Natural killer cell (primary cell): Measurements from ENCODE around the gene NTMT1. TPM values are rescaled to one million over a fixed set of nuclear protein-coding genes. Genes with fewer than 3 reads are reported as not detected.

Experiments
- ATAC-seq, 3 donors: fragments of 150-1000 bp in 2 of 3; fragments of 200-7000 bp in 1 of 3; cut with Tn5 transposase; 1 replicate in 1 of 3; 2 replicates in 2 of 3; pipeline ENCODE4 v1.10.0; 2021; ENCODE audit warnings: mild to moderate bottlenecking in 2 of 3, moderate library complexity in 2 of 3
- DNase-seq, 2 donors: peaks; one replicate each; pipeline versions ENCODE4 v3.0.0 to v3.0.0-alpha.2; 2013 to 2021; ENCODE audit warnings: mixed read lengths in 1 of 2
- H3K27ac ChIP-seq: one replicate; pipeline ENCODE4 v1.5.1; 2013; ENCODE audit warnings: mild to moderate bottlenecking, low read length
- H3K27me3 ChIP-seq: one replicate; pipeline ENCODE4 v1.6.1; 2013; ENCODE audit warnings: low read length; ENCODE audit not compliant: control insufficient read depth, insufficient read depth
- H3K36me3 ChIP-seq: one replicate; pipeline ENCODE4 v1.6.1; 2013; ENCODE audit warnings: low read length; ENCODE audit not compliant: control insufficient read depth, insufficient read depth
- H3K4me1 ChIP-seq: one replicate; pipeline ENCODE4 v1.6.1; 2013; ENCODE audit warnings: low read length; ENCODE audit not compliant: control insufficient read depth, insufficient read depth
- H3K4me3 ChIP-seq: one replicate; pipeline ENCODE4 v1.5.1; 2013; ENCODE audit warnings: low read length
- H3K9me3 ChIP-seq: one replicate; pipeline ENCODE4 v1.6.1; 2013; ENCODE audit warnings: low read length; ENCODE audit not compliant: control insufficient read depth, insufficient read depth
- H3K27ac Mint-ChIP-seq, 2 donors: one replicate each; pipeline ENCODE4 v1.8.0; 2022; ENCODE audit warnings: mild to moderate bottlenecking in 2 of 2, mixed read lengths in 2 of 2, moderate library complexity in 1 of 2
- H3K27me3 Mint-ChIP-seq, 2 donors: one replicate each; pipeline ENCODE4 v1.8.0; 2022; ENCODE audit warnings: low read depth in 2 of 2, mixed read lengths in 2 of 2
- H3K36me3 Mint-ChIP-seq: one replicate; pipeline ENCODE4 v1.8.0; 2022; ENCODE audit warnings: mixed read lengths
- H3K4me1 Mint-ChIP-seq, 2 donors: one replicate each; pipeline ENCODE4 v1.8.0; 2022; ENCODE audit warnings: mixed read lengths in 2 of 2
- H3K4me3 Mint-ChIP-seq: one replicate; pipeline ENCODE4 v1.8.0; 2022; ENCODE audit warnings: mild to moderate bottlenecking, moderate library complexity, mixed read lengths
- H3K9me3 Mint-ChIP-seq, 2 donors: one replicate each; pipeline ENCODE4 v1.8.0; 2022; ENCODE audit warnings: mixed read lengths in 2 of 2
- WGBS: methylation state at CpG from one replicate; pipeline ENCODE4 v1.1.7; 2013; ENCODE audit warnings: missing lambda C conversion rate; ENCODE audit not compliant: insufficient coverage; 5-methylcytosine and 5-hydroxymethylcytosine counted together
- intact Hi-C: fragments of 100-400 bp; cut with micrococcal nuclease; formaldehyde crosslinking; loops from one replicate; pipeline ENCODE4 v1.14.2; 2022
- total RNA-seq, 4 donors: library from RNA; stranded (reverse); fragments of 120-200 nt in 1 of 4; gene quantifications; one replicate each; pipeline versions ENCODE4 v1.2.3 to v1.2.4, GENCODE V29; 2013 to 2022
- TF ChIP-seq, protein P1 (sequence below): fragments of 200-600 bp; IDR thresholded peaks from one replicate; pipeline ENCODE4 v1.8.0; 2022; ENCODE audit warnings: antibody characterized with exemption

NTMT1 gene
- total RNA-seq, 3 donors from 2014 or later (not counting 1 experiment from before 2014, with no cell fraction given) = 17.1 to 23.5 (median 17.1) TPM

DNA sequence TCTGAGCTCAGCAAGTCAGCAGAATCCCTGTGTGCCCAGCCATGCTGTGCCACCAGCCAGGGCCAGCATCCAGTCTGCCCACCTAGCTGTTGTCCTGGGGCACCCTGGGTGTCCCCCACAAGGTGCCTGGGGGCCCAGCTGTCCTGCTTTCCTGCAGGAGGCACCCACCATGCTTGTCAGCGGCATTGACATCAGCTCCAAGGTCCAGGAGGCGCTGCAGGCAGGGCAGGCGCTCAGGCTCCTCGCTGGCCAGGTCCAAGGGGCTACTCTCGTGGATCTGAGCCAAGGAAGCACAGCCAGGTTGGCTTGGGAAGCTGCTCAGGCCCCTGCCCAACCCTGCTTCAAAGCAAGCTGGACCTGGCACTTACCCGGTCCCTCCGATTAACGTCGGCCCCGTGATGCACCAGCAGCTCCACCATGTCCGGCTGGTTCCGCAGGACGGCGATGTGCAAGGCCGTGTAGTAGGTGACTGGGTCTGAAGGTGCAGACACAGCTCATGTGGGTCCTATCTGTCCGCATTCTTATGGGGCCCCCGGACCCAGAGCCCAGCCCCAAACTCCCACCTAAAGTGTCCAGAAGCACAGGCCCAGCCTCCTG, 13.2 kb downstream of the NTMT1 start:
- no peaks in the 10 kb centered on the region for H3K27me3 ChIP-seq
- intact Hi-C loops = no loop called here
- Mint-ChIP-seq H3K4me3 (no peak overlapping the region), H3K36me3 (no peaks in the 10 kb centered on the region), H3K27me3 (no peaks in the 10 kb centered on the region), H3K4me1 (peaks cover 6 to 37% of the 10 kb centered on the region in 2 donors), H3K27ac (no peak overlapping the region), H3K9me3 (no peaks in the 10 kb centered on the region)
- H3K36me3 ChIP-seq = peaks cover 38% of the 10 kb centered on the region
- no peaks in the 10 kb centered on the region for H3K9me3 ChIP-seq
- whole genome bisulfite sequencing = 96% methylated on average over 17 of the region's 17 CpGs
- H3K4me3 ChIP-seq = no peak overlapping the region
- ATAC-seq = no peak
- TF ChIP-seq, protein P1, sequence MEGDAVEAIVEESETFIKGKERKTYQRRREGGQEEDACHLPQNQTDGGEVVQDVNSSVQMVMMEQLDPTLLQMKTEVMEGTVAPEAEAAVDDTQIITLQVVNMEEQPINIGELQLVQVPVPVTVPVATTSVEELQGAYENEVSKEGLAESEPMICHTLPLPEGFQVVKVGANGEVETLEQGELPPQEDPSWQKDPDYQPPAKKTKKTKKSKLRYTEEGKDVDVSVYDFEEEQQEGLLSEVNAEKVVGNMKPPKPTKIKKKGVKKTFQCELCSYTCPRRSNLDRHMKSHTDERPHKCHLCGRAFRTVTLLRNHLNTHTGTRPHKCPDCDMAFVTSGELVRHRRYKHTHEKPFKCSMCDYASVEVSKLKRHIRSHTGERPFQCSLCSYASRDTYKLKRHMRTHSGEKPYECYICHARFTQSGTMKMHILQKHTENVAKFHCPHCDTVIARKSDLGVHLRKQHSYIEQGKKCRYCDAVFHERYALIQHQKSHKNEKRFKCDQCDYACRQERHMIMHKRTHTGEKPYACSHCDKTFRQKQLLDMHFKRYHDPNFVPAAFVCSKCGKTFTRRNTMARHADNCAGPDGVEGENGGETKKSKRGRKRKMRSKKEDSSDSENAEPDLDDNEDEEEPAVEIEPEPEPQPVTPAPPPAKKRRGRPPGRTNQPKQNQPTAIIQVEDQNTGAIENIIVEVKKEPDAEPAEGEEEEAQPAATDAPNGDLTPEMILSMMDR = no peak
- no peak for DNase-seq
- no peak overlapping the region for H3K27ac ChIP-seq
- peaks cover 23% of the 10 kb centered on the region for H3K4me1 ChIP-seq

DNA sequence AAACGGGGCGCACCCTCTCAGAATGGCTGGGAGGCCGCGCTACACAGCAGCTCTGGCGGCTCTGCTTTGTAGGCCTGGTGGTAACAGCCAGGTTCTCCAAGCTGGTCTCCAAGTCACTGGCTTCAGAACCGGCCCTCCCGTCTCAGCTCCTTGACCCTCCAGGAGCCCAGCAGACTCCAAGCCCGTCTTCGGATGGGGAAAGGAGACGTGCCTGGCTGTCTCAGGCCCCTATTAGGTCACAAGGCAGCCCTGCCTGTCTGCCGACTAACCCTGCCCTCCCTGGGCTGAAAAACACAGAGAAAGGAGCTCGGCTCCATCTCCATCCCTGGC, 13.8 kb downstream of the NTMT1 start:
- DNase-seq (no peak), ATAC-seq (no peak)
- H3K36me3 ChIP-seq = peaks cover 35% of the 10 kb centered on the region
- Mint-ChIP-seq H3K27ac (no peak overlapping the region), H3K9me3 (no peaks in the 10 kb centered on the region), H3K36me3 (no peaks in the 10 kb centered on the region), H3K27me3 (no peaks in the 10 kb centered on the region), H3K4me1 (peaks cover 6 to 37% of the 10 kb centered on the region in 2 donors), H3K4me3 (peak overlapping the region; percentile 85)
- H3K27ac ChIP-seq = no peak overlapping the region
- WGBS = 89% methylated on average over 12 of the region's 12 CpGs
- TF ChIP-seq, protein P1 = no peak
- intact Hi-C loops = no loop called here
- H3K27me3 ChIP-seq = no peaks in the 10 kb centered on the region
- H3K4me3 ChIP-seq = no peak overlapping the region
- no peaks in the 10 kb centered on the region for H3K9me3 ChIP-seq
- peaks cover 23% of the 10 kb centered on the region for H3K4me1 ChIP-seq

DNA sequence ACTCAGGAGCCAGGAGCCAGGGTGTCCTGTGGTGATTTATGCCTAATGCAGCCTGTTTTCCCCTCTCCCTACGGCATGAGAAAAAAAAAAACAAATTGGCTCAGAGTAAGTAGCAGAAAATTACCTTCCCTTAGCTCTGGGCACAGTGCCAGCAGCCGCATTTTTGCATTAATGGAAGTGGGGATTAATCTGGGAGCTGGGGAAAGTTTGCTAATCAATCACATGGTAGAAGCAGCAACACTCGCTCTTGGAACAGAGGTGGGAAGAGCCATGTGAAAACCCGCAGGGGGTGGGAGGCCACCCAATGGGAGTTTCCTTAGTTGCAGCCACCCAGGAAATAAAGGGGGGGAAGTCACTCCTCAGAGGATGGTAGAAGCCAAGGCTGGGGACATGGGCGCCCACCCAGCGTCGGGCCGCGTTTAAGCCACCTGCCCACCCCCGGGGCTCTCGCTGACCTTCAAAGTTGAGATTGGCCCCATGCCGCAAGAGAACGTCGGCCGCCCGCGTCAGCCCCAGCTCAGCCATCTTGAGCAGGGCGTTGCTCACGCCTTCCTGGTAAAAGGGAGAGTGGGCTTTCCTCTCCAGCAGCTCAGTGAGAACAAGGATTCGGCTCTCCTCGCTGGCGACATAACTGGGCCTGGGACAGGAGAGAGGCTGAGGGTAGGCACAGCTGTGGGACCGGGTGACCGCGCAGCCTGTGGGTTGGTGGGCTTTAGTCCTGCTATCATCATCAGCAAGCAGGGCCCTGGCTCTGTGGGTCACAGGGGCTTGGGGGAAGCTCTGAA, 14.3 kb downstream of the NTMT1 start:
- Histone ChIP-seq H3K4me1 (peaks cover 23% of the 10 kb centered on the region), H3K27me3 (no peaks in the 10 kb centered on the region), H3K9me3 (no peaks in the 10 kb centered on the region), H3K27ac (no peak overlapping the region), H3K36me3 (peaks cover 29% of the 10 kb centered on the region), H3K4me3 (no peak overlapping the region)
- DNase-seq (no peak), ATAC-seq (no peak)
- H3K27ac Mint-ChIP-seq = no peak overlapping the region
- H3K27me3 Mint-ChIP-seq = no peaks in the 10 kb centered on the region
- H3K4me3 Mint-ChIP-seq = peak overlapping the region; percentile 85
- H3K4me1 Mint-ChIP-seq = peaks cover 6 to 37% of the 10 kb centered on the region in 2 donors
- intact Hi-C loops = no loop called here
- no peaks in the 10 kb centered on the region for H3K36me3 Mint-ChIP-seq
- TF ChIP-seq, protein P1 = no peak
- H3K9me3 Mint-ChIP-seq = no peaks in the 10 kb centered on the region
- 93% methylated on average over 24 of the region's 25 CpGs for WGBS
